Colon (tissue), 2 donors: Measurements from ENCODE around the gene MGP.

ENCODE experiments used
- FAIRE-seq: peaks from 2 replicates; lab custom pipeline; 2012; peaks lifted over from hg19 to GRCh38; lab: Jason Lieb, UNC
- donor health status: control.
- donor health status: control.

Gene MGP

DNA sequence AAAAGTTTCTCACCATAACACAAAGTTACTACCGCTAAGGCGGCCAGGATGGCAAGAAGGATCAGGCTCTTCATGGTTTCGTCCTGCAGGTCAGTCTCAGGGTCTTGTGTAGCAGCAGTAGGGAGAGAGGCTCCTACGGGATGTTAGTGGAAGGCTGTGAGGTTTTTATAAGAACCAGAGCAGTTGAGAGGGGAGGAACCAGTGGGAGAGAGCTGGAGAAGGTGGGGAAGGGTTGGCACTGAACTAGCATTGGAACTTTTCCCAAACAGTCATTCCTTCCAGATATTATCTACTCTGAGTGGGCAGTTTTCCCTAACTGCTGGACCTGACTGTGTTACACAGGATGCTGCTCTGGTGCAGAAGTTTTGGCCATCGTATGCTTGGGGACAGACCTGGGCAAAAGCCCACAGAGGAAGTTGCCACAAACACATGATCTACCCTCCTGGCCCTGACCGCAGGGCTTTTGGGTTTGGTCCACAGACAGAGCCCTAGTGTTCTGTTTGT is at the start of gene MGP:
Gene MGP, minus strand, starts transcription at position 137 of the 504 bp plus-strand sequence. Its CDS starts 63 bp downstream, at position 74.
- no peak for FAIRE-seq

DNA sequence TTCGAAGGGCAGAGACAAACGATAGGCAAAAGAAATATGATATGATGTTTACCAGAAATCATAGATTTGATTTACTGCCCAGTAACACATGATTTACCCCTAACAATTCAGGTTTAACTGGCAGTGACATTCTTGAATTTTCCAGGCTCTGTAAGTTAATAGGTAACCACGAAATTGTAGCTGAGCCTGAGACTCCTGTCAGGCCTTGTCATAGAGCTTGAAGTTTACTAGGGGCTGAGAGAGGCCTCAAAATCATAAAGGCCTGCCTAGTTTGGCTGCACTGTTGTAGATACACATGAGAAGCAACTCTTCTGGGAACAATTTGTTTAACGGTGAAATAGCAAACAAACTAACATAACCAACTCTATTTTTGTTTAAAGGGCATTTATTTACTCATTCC is 49.4 kb upstream of the MGP start:
- FAIRE-seq = no peak

GRCh38 chr12:14934511-14934910 is 48.9 kb upstream of the MGP start:
- no peak for FAIRE-seq

GRCh38 chr12:14931791-14932560 is 46.3 kb upstream of the MGP start:
- no peak for FAIRE-seq

GRCh38 chr12:14931359-14931758 is 45.7 kb upstream of the MGP start:
- no peak for FAIRE-seq

GRCh38 chr12:14930299-14930698 is 44.6 kb upstream of the MGP start:
- FAIRE-seq = no peak

GRCh38 chr12:14928931-14929330 is 43.3 kb upstream of the MGP start:
- no peak for FAIRE-seq

DNA sequence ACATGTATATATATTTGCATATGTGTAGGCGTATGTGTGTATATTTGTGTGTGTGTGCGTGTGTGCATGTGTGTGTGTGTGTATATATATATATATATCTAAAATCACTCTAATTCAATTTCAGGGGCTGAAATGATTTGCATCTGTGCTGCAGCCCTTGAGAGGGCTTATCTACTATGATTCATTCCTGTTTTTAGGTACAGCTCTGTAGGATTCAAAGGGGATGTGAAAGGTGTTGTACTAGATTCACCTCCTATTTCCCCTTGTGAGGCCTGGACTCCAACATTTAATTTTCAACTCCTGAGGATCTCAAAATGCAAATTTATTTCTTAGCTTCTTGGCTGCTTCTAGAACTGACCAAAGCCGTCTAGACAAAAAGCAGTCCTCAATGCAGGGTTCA is 41.6 kb upstream of the MGP start:
- no peak for FAIRE-seq

GRCh38 chr12:14924541-14924940 is 38.9 kb upstream of the MGP start:
- no peak for FAIRE-seq

DNA sequence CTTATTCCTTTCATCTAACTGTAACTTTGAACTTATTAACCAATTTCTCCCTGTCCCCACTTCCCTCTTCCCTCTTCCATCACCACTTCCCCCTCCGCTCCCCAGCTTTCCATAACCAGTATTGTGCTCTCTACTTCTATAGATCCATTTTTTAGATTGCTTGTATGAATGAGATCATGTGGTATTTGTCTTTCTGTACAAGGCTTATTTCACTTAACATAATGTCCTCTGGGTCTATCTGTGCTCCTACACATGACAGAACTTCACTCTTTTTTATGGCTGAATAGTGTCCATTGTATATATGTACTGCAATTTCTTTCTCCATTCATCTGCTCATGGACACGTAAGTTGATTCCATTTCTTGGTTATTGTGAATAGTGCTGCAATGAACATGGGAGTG is 38.3 kb upstream of the MGP start:
- no peak for FAIRE-seq

GRCh38 chr12:14921218-14921617 is 35.6 kb upstream of the MGP start:
- FAIRE-seq = no peak

DNA sequence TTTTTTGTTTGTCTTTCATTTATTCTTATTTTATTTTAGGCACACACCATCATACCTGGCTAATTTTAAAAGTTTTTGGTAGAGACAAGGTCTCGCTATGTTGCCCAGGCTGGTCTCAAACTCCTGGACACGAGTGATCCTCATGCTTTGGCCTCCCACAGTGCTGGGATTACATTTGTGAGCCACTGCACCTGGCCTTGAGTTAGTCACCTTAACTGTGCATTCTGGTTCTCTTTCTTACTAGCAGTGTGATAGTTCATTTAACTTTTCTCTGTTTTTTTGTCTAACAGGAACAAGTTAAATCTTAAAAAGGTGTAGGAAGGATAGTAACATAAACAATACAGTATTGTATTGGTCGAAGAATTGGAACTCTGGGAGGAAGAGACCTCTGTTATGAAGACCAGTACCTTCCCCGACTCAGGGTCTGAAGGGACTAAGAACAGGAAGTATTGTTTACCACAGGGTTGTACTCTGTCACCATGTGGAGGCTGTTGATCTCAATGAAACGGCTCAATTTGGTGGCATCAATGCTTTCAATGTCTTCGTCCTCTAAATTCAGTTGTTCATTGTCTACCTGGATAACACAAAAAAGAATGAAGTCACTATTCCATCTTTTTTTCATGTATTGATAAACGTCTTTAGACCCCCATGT is 34.9 kb upstream of the MGP start:
- FAIRE-seq = no peak

DNA sequence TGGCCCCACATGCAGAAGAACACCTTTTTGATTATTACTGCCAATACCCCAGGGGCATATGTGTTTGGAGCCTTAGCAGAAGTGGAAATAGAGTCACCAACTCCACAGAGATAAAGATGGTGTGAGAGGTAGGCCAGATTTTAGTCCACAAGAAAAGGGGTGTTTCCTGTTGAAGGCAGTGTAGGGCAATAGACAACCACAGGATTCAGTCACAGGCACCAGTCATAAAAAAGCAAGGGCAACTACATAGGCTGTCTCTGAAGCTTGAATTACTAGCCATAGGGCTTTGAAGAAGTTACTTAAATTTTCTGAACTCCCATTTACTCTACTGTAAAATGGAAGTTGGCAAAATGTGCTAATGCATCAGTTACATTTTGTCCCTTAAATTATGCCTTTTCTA is 33.8 kb upstream of the MGP start:
- FAIRE-seq = no peak

GRCh38 chr12:14915736-14916135 is 30.1 kb upstream of the MGP start:
- FAIRE-seq = no peak

DNA sequence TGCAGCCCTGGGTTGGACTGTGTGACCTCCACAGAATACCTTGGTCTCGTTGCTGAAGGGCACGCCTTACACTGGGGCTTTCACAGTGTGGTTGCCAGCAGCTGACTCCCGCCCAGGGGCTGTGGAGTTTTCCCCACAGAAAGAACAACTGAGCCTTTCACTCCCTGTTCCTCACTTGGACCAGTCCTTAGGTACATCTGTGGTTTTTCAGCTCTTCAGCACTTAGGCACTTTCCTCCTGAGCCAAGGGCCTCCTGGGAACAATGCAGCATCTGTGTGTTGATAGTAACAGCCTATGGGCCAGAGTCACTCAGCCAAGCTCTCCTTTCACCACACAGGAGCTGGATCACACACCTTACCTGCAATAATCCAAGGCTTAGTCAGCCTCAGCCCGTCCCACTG is 27.7 kb upstream of the MGP start:
- FAIRE-seq = no peak

GRCh38 chr12:14911131-14911530 is 25.5 kb upstream of the MGP start:
- no peak for FAIRE-seq

DNA sequence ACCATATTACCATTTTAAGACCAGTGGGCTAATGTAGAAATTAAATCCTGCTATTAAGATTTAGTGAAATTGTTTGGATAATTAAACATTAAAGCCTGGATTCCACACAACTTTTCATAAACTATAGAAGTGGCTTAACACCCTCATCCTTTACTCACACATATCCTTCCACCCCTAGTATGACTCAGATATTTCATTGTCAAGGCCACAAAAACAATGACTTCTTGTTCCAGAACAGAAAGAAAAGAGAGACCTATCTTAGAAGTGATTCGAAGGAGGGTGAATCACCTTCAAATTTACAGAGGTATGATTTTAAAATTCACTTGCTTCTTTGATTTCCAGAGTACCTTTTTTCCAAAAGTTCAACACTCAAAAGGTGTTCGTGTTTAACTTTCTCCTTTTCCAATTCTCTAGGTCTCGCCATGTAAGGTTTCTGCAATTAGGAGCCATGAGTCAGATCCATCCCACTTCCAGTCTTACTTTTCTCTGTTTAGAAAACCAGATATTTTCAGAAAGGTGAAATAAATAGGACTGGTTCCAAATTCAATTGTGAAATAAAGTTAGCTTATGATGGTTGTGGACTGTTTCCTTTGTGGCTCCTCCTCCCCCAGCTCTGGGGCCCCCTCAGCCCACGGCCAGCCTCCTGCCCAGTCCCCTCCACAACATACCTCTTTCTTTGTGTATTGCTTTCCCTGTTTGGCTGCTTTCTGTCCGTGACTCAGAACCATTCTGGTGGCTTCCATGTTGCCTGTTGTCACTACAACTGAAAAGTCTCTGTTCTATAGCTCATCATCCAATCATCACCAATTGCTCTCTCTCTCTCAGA is 24.6 kb upstream of the MGP start:
- FAIRE-seq = no peak

DNA sequence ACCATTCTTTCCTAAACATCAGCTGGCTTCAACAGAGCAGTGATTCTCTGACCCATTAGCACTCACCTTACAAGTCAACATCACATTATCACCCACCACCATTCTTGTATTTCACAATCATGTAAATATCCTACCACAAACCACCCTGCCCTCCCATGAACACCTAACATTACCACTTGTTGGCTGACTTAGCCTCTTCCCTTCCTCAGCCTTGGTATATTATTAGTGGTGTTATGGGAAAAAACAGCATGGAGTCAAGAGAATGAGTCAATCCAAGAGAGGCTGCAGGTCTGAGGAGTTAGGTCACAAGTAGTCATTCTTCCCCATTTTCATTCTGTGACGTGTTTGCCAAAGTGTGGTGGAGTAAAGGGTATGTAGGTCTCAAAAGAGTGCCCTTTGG is 22.3 kb upstream of the MGP start:
- no peak for FAIRE-seq

DNA sequence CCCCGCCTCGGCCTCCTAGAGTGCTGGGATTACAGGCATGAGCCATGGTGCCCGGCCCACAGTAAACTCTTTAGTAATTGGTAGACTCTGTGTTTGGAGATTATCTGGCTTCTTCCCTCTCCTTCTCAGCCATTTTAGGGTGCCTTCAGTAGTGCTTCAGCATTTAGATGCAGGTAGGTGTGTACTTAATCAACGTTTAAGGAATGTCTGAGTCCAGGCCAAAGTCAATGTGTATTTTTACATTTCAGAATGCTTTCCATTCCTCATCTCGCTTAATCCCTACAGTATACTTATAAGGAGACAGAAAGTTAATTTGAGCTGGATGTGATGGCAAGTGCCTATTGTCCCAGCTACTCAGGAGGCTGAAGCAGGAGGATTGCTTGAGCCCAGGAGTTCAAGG is 20.5 kb upstream of the MGP start:
- no peak for FAIRE-seq

GRCh38 chr12:14905269-14906004 is 19.8 kb upstream of the MGP start:
- FAIRE-seq = no peak

- FAIRE-seq = no peak
These were observed 19.2 kb upstream of the MGP start for GRCh38 chr12:14904854-14905253.
